Left forelimb (tissue), 1 donor: ENCODE results near the gene DDX24.
A peak's percentile ranks its signal among the peaks of the same experiment; 100 is the strongest.

Experiments used
- DNase-seq: peaks from one replicate; pipeline ENCODE4 v3.0.0-alpha.2; 2018; ENCODE audit warnings: low spot score

The DDX24 gene

DNA sequence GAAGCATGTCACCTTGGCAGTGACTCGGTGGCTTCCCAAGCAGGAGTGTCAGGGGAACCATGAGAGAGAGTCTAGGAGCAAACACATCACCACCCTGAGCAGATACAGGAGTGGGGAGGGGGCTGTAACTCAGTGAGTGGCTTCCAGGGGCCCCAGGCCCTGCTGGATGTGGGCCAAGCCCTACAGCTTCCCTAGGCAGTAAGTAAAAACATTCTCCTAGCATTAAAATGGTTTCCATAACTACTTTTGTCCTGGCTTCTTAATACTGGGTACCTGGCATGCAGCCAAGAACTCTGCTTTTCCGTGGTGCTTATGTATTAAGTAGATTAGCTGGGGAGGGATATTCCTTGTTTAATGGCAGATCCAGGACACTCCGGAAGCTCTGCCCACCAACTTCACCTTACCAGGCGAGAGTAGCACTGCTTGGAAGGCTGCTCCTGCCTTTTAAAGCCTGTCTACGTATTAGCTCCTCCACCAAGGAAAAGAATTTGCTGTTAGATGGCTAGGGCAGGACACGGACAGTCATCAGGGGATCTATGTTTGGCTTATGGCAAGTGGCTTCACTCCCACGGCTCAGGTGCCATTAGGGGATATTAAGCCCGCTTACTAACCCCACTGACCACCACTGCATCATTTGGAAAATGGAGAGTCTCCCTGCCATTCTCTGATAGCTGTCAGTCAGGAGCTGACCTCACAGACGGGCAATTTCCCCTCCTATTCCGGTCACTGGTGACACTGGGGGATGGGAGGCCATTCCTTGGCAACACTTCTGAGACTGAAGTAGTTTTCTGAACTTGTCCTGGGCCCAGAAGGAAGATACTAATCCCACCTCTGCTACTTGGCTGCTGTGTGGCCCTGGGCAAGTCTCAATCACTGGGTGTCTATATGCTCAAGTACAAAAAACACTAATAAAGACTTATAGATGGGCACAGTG, 32.0 kb downstream of the DDX24 start:
- peak; percentile 48 for DNase-seq

DNA sequence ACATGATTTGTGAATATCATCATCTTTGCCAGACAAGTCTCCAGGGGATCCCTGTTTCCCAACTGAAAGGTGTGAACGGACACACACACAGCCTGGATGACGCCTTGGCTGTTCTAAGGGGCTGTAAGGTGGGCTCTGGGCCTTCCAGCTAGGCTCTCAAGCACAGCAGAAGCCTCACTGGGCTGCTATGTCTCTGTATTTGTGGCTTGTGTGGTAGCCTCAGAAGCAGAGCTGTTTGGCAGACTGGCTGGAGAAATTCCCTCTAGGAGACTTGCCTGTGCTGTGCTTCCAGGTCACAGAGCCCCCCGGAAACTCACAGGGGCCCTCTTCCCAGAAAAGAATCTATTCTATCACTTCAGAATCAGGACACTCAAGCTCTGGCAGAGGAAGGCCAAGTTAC, 33.4 kb downstream of the DDX24 start:
- DNase-seq: peak; percentile 31

- DNase-seq: peak; percentile 47
These were observed 34.2 kb downstream of the DDX24 start for GRCh38 chr14:94046696-94047250.

DNA sequence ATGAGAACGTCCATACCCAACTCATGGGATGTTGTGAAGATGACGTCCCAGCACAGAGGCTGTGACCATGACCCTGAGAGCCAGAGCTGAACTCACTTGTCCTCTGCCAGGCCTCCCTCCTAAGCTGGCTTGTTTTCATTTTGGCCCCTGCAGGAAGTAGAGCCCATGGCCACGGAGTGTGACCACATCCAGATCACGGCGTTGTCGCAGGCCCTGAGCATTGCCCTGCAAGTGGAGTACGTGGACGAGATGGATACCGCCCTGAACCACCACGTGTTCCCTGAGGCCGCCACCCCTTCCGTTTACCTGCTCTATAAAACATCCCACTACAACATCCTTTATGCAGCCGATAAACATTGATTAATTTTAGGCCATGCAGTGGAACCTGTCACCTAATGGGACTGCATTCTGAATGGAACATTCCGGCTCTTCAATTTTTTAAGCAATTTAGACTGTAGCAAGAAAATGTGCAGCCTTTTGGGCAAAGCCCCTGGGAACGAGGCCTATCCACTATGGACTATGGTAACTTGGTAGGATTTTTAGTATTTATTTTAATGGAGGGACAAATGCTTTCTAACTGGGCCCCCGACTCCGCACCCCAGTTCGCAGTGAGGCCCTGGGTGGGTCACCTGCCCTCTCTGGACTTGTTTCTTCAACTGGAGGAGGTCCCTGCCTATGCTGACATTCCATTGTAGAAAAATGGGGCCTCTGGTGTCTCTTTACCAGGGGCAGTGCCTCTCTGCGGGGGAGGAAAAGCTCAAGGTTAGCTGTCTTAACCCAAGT, 35.2 kb downstream of the DDX24 start:
- DNase-seq: peak; percentile 45

- DNase-seq: no peak
These were observed 35.9 kb downstream of the DDX24 start for GRCh38 chr14:94045101-94045500.

GRCh38 chr14:94044476-94045091, 36.4 kb downstream of the DDX24 start:
- no peak for DNase-seq

DNA sequence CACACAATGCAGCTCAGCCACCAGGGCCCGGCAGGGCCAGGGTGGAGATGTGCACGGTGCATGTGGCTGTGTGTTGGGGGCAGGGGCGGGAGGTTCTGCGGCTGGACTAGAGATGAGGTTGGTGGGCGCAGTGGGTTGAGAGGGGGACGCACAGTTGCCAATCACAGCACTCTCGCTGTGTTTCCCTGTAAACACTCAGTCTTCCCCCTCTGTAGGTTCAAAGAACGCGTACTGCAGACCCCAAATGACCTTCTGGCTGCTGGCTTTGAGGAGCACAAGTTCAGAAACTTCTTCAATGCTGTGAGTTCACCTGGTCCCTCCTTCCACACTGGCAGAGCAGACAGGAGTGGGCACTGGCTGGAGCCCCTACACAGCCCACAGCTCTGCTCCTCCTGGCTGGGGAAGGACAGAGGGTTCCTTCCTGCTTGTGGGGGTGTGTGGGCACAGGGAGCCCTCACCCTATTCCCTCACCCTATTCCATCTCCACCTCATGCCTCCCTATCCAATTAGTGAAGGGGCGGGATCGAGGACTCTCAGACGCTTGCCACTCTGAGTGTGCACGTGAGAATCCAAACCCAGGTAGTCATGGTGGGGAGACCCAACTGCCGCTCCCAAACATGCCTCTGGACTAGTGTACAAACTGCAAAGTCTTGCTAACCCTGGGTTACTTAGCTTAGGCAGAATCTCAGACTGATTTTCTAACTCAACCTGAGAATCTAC, 37.1 kb downstream of the DDX24 start:
- no peak for DNase-seq

DNA sequence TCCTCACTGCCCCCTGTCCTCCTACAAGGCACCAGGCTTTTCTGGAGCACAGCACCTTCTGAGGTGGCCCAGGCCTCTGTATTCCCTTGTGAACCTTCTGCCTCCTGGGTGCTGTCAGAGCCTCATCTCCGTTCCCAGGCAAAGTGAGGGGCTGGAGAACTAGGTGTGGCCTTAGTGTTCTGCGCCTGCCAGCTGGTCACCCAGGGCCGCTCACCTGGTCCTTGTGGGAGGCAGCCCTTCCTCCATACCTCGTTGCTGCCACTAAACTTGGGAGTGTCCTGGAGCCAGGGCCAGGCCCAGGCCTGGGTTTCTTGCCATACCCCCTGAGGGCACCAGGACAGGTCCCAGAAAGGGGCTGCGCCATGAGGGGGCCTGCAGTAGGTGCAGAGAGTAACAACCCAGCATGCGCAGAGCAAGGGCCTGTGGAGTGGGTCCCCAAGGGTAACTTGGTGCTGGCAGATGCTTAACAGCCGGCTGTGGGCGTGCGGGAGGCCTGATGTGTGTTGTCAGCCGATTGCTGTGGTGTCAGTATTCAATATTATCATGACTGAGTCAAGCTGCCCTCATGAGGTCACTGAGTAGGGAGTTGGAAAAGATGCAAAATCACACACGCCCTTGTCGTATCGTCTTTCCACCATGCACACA, 37.8 kb downstream of the DDX24 start:
- DNase-seq: no peak

DNA sequence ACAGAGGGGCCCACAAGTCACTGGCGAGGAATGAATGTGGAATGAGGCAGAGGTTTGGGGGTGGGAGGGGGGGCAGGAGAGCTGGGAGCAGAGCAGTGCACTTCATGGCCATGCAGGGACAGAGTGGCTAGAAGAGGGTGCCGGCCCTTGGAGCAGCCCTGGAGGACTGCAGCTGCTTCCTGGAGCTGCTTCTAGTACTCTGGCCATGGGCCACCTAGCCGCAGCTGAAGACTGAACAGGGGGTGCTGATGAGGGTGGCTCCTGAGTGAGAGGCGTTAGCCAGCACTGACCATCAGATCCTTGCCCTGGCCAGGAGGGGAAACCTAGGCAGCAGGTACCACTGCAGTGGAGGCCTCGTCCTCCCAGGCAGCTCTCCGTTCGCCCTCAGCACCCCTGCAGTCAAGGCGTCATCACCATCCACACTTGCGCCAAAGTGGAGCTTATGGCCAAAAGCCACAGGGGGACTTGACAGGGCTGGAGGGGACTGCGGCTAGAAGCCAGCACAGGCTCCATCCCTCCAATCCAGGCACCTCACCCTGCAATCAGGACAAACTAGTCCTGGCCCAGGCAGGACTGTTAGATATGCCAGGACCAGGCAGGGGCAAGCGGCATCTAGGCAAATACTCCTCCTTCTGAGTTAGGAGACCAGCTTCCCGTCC, 38.4 kb downstream of the DDX24 start:
- no peak for DNase-seq

DNA sequence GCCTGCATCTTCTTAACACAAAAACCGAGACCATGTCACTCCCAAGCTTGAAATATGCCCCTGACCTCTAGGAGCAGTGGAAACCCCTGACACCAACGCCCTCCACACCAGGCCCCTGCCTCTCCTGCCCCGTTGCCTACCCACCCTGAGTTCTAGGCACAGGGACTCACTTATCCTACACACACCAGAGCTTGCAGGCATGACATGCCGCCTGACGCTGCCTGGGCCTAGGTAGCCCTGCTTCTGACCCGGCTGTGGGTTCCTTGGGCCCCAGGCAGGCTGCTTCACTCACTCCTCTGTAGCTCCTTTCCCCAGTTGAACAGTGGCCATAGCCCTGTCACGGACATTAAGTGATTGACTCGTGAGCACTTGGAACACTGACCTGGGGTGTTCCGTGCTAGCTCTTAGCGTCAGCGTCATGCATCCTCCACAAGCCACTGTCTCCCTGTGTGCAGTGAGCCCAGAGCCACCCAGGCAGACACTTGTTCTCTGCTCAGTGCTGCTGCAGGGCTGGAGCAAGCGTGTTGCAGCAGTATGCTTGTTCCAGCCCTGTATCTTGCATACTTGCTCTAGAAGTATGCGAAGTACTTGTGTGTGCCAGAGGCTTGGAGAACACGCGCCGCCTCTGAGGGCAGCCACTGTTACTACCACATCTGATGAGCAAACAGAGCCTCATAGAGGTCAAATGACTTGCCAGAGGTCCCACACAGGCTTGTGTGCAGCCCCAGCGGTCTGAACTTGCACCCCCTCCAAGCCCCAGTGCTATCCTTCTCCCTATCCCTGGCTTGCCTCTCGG, 39.3 kb downstream of the DDX24 start:
- no peak for DNase-seq

- DNase-seq: no peak
These were observed 40.2 kb downstream of the DDX24 start for GRCh38 chr14:94040796-94041195.

DNA sequence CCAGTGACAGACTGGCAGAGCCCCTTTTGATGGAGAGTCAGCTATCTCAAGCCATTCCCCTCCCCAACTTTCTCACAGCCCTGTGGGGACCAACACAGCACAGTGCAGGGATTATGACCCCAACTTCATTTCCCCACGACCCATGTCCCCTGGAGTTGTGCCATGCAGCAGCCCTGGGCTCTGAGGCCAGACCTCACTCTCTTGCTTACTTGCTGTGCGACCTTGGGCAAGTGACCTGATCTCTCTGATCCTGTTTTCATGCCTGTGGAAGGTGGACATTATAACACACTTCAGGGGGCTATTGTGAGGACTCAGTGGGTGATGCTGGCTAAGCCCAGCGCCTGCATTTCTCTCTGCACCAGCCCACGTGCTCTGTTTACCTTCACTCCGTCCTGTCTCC, 40.8 kb downstream of the DDX24 start:
- DNase-seq: no peak

GRCh38 chr14:94038921-94039629, 41.9 kb downstream of the DDX24 start:
- DNase-seq: no peak

GRCh38 chr14:94038510-94038909, 42.5 kb downstream of the DDX24 start:
- DNase-seq: no peak

DNA sequence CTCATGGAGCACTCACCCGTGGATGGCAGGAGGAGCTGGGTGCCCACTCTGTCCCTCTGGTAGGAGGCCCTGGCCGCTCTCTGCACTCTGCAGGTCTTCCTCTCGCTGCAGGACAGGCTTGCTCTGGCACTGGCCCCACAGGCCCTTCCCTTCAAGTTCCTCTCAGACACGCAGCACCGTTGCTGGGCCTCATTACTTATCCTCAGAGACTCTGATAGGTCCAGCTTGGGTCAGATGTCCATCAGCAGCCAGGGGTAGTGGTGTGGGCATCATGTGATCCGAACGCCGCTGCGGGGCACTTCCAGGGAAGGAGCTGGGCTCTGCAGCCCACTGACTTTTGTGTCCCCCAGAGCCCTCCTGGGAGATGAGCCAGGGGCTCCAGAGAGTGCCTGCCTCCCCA, 43.0 kb downstream of the DDX24 start:
- no peak for DNase-seq

- DNase-seq: no peak
These were observed 44.5 kb downstream of the DDX24 start for GRCh38 chr14:94036313-94037167.

GRCh38 chr14:94034886-94035285, 46.1 kb downstream of the DDX24 start:
- DNase-seq: no peak

- no peak for DNase-seq
These were observed 49.1 kb downstream of the DDX24 start for GRCh38 chr14:94031883-94032279.
